Measurements from ENCODE around the gene RPL39L. TPM values are rescaled to one million over a fixed set of nuclear protein-coding genes. Genes with fewer than 3 reads are reported as not detected.
"Not testable (repeated sequence)": the region's sequence is repeated elsewhere in the genome, so short reads cannot be mapped to it uniquely, and the experiment has no call there.

Gene RPL39L
- polyA plus RNA-seq, 4 donors, result 14.6 to 21.3 (median 19.5) TPM

DNA sequence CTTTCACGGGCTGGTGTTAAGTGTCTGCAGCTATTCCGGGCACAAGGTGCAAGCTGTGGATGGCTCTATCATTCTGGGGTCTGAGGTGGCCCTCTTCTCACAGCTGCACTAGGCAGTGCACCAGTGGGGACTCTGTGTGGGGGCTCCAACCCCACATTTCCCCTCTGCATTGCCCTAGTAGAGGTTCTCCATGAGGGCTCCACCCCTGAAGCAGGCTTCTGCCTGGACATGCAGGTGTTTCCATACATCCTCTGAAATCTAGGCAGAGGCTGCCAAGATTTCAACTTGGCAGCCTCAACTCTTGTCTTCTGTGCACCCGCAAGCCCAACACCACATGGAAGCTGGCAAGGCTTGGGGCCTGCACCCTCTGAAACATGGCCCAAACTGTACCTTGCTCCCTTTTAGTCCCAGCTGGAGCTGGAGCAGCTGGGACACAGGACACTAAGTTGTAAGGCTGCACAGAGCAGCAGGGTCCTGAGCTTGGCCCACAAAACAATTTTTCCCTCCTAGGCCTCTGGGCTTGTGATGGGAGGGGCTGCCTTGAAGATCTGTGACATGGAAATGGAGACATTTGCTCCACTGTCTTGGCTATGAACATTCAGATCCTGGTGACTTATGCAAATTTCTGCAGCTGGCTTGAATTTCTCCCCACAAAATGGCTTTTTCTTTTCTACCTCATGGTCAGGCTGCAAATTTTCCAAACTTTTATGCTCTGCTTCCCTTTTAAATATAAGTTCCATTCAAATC is 6.0 kb upstream of the RPL39L start:
- no peak for DNase-seq (ENCODE audit: low read depth in 4 of 4, low spot score in 3 of 4)

DNA sequence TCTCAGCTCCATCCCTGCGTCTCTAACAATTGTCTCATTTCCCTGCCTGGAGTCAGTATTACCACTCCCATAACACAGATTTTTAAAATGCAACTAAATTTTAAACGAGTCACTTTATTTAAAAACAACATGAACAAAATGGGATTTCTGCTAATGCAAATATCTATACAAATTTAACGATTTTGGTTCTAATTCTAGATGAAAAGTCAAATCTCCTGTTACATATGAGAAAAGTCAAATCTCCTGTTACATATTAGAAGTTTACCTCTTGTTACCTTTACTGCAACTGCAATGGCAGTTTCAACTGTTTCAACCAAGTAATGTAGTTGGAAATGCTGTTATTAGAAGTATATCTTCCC is 578 bp upstream of the RPL39L start:
- DNase-seq (ENCODE audit: low read depth in 4 of 4, low spot score in 3 of 4), result no peak

DNA sequence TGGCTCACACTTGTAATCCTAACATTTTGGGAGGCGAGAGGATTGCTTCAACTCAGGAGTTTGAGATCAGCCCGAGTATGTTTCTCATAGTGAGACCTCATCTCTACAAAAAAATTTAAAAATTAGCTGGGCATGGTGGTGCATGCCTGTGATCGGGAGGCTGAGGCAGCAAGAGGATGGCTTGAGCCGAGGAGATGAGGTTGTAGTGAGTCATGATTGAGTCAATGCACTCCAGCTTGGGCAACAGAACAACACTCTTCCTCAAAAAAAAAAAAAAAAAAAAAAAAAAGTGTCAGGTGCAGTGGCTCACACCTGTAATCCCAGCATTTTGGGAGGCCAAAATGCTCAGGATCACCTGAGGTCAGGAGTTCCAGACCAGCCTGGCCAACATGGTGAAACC is 2.4 kb downstream of the RPL39L start:
- no peak for DNase-seq (ENCODE audit: low read depth in 4 of 4, low spot score in 3 of 4)

DNA sequence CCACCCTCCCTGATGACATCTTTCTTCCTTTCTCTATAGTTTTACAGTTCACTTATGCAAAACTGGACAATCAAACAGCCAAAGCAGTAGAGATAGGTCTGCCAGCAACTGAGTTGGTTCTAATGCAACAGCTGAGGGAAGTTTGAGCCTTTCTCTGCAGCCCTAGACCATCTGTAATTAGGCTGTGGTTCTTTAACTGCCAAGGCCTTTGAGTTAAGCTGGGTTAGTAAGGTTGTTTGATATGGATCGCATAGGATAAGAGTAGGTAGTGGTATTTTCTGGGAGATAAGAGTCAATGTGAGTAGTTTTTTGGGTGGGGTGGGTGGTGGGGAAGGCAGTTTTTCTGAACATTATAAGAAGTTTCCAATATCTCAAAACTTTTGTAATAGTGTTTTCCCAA is 3.0 kb downstream of the RPL39L start:
- no peak for DNase-seq (ENCODE audit: low read depth in 4 of 4, low spot score in 3 of 4)

DNA sequence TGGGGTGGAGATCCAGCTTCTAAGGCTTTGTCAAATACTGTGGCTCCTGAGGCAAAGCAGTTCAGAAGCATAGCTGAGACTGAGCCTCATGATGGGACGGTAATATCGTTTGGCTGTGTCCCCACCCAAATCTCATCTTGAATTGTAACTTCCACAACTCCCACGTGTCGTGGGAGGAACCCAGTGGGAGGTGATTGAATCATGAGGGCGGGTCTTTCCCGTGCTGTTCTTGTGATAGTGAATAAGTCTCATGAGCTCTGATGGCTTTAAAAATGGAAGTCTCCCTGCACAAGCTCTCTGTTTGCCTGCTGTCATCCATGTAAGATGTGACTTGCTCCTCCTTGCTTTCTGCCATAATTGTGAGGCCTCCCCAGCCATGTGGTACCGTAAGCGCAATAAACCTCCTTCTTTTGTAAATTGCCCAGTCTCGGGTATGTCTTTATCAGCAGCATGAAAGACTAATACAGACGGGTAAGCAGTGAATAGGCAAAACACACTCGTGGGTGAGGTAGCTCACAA is 4.1 kb downstream of the RPL39L start:
- not testable (repeated sequence) for DNase-seq (ENCODE audit: low read depth in 4 of 4, low spot score in 3 of 4)

DNA sequence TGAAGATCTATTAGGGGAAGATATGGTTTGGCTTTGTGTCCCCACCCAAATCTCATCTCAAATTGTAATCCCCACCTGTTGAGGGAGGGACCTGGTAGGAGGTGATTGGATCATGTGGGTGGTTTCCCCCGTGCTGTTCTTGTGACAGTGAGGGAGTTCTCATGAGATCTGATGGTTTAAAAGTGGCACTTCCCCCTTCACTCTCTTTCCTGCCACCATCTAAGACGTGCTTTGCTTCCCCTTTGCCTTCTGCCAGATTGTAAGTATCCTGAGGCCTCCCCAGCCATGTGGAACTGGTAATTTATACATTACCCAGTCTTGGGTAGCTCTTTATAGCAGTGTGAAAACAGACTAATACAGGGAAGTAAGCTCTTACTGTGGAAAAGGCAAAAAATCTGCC is 6.1 kb downstream of the RPL39L start:
- not testable (repeated sequence) for DNase-seq (ENCODE audit: low read depth in 4 of 4, low spot score in 3 of 4)

DNA sequence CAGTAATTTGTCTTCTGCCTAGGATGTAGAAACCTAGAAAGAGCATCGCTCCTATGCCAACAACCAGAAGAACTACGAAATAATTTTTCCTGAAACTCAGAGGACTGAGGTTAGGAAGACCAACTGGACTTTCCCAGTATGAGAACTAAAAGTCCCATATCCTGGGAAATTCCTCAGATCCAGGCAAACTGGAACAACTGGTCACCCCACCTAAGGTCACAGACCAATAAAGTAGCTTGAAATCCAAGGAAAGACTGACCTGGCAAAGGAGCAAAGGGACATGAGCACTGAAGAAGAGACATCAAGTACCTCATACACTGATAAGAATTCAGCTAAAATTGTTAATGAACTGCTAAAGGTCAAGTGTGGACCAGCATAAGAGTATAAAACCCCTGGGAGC is 6.6 kb downstream of the RPL39L start:
- DNase-seq (ENCODE audit: low read depth in 4 of 4, low spot score in 3 of 4), result no peak

DNA sequence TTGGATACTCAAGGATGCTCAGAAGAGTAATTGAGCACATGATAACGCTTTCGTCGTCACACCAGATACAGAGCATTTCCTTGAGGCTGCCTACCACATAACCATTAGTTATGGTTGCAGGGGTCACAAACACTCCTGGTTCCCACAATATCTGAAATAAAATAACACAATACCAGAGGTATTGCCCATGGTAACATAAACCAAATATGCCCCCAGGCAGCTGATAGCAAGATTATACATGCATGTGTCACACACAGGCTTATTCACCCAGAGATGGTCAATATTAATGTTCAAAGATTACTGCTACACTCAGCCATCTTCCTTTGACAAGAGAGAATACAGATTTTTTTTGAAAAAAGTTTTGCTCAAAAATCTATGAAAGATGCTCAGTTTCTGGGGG is 7.3 kb downstream of the RPL39L start:
- DNase-seq (ENCODE audit: low read depth in 4 of 4, low spot score in 3 of 4), result no peak

DNA sequence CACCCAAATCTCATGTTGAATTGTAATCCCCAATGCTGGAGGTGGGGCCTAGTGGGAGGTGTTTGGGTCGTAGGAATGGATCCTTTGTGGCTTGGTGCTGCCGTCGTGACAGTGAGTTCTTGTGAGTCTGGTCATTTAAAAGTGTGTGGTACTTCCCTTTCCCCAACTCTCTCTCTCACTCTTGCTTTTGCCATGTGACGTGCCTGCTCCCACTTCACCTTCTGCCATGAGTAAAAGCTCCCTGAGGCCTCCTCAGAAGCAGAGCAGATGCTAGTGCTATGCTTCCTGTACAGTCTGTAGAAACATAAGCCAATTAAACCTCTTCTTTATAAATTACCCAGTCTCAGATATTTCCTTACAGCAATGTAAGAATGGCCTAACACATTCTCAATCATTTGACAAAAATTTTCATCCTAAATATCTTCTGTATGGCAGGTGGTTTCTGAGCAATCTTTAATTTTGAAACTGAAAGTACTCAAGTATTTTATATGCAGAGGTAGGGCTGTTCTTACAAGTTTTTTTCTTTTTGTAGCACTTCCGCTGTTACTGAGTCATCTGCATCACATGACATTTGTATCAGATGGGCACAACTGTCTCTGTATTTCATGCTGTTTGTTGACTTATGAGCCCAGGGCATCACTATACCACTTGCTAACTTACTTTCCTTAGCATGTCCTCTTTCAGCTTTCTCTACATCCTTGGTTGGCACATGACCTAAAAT is 8.8 kb downstream of the RPL39L start:
- DNase-seq (ENCODE audit: low read depth in 4 of 4, low spot score in 3 of 4), result no peak

DNA sequence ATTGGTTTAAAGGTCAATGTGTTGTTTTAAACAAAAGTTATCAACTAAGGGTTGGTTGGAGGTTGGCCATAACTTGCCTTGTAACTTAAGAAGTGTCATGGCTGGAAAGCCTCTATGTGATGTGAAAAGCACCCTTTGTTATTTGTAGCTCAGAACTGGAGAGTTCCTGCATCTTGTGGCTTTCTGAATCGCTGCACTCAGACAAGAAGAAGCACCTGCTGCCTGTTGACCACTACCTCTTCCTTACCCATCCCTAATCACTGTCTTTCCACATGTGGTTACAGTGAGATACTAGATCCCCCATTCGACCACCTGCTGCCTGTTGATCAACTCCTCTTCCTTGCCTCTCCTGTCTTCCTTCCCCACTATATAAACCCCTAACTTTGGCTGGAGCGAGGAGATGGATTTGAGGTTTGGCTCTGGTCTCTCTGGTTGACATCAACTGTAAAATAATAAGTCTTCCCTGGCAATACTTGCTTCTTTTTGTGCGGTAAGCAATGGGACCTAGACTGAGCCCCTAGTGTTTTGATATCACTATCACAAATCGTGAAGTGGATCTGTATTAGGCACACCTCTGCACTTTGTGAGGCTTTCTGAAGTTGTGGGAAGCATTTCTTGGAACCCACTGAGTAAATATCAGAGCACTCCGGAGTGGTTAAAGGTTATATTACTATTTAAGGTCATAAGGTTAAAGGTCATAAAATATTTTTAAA is 13.8 kb downstream of the RPL39L start:
- DNase-seq (ENCODE audit: low read depth in 4 of 4, low spot score in 3 of 4), result no peak

DNA sequence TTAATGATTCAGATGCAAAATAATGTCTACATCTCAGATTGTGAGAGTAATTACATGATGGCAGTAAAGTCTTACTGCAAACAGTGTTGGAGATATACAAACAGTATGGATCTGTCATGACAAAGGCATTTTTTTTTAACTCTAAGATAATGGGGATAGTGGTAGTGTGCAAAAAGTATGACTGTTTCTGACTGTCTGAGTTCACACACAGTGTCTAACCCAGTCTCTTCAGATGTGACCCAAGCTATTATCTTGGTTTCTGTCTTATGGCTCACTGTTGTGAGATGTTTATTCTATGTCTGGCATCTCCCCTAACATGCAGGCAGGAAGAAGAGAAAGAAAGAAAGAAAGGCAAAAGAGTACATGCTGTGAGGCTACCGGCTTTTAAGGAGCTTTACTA is 17.0 kb downstream of the RPL39L start:
- DNase-seq (ENCODE audit: low read depth in 4 of 4, low spot score in 3 of 4), result no peak

DNA sequence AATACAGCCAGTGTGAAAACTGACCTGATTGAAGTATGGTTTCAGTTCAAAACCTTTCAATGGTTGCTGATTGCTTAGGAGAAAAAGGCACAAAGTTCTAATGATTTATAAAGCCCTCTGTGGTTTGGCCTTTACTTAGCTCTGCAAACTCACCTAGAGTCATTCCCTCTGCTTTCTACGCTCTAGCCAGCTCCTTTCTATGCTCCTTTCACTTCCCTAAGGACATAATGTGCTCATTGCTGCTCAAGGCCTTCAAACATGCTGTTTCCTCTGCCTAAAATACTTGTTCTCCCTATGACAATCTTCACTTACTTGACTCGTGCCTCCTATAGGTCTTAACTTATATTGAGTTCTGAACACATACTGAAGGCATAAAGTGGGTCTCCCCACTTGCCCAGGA is 19.0 kb downstream of the RPL39L start:
- DNase-seq (ENCODE audit: low read depth in 4 of 4, low spot score in 3 of 4), result no peak

DNA sequence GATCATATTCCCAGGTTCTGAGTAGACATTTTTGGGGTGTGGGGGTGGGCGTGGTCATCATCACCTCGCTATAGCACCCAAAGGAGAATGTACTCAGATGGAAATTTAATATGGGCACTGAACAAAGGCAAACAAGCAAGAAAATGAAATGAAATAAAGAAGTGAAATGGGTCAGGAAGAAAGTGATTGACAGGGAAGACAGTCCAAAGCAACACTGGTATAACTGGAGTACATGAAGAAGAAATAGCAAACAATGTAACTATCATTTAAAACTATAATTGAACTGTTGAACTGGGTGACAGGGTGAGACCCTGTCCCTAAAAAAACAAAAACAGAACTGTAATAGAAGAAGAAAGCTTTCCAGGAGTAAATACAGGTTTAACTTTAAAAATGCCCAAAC is 24.8 kb downstream of the RPL39L start:
- no peak for DNase-seq (ENCODE audit: low read depth in 4 of 4, low spot score in 3 of 4)

DNA sequence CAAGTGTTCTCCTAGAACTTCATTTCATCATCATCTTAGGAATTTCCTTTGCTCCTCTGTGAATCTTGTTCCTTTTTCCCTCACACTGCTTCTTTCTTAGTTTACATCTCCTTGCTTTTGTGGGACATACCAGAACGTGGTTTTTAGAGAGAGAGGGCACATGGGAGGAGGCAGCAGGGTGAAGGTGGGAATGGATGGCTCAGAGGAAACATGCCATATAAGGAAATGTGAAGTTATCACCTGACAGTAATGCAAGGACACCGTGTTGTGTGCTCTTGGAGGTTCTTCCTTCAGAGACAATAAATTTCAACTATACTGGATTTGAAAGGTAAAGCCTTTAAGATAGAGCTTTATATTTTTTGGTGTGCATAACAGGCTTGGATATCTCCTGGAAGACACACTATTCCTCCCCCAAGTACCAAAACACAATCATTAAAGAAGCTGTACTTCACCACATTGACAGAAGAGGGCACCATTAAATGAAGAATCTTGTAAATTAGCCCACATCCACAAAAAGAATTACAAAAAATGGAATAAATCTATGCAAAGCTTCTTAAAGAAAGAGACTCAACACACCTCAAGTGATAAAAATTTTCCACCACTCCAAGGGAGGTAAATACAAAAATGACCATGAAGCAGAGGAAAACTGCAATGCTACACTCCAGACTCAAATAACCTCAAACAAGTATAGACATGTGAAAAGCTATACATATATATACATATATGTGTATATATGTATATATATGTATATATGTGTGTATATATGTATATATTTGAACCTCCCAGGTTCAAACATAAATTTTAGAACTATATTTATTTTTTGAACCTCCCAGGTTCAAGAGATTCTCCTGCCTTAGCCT is 26.1 kb downstream of the RPL39L start:
- no peak for DNase-seq (ENCODE audit: low read depth in 4 of 4, low spot score in 3 of 4)

DNA sequence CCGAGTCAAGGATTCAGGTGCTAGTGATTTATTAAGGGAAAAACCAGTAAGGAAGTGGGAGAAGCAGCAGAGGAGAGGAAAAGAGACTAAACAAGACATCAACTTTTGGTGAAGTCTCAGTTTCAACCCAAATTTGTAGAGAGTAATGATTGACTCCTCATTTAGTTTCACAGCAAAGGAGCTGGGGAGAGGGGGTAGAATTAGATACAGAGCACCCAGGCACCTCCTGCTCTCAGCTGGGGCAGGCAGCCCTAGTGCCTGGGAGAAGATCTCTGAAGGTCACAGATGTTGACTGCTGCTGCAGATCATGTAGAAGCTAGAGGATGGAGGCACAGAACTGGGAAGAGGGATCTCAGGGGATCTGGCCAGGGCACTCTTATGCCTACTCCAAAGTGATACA is 29.1 kb downstream of the RPL39L start:
- DNase-seq (ENCODE audit: low read depth in 4 of 4, low spot score in 3 of 4), result no peak

DNA sequence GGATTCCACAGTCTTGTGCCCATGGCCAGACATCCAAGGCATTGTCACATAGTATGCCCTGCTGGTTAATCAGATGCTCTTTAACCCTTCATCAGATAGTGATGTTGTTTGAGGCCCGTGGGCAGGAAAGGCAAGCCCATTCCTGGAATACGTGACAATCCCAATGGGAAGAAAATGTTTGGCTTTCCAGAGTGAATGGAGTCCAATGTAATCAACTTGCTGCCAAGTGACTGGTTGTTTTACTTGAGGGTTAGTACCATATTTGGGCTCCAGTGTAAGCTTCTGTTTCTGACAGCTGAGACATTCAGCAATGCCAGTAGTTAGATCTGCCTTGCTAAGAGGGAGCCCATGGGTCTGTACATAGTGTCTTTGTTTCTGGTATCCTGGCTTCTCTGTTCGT is 31.3 kb downstream of the RPL39L start:
- DNase-seq (ENCODE audit: low read depth in 4 of 4, low spot score in 3 of 4), result no peak

DNA sequence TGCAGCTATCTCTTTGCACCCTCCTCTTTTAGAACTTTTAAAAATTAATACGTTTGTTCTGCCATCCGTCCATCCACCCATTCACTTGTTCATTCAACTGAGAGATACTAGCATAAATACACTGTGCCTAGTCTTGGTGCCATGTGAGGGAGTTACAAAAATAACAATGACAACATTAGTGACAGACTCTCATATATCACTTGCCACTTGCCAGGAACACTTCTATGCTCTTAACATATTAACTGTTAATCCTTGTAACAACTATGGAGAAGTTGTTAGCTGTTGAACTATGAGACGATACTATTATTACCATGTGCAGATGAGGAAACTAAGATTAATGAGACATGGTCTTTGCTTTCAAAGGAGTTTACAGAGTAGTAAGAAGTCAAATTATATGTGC is 33.6 kb downstream of the RPL39L start:
- DNase-seq (ENCODE audit: low read depth in 4 of 4, low spot score in 3 of 4), result no peak

DNA sequence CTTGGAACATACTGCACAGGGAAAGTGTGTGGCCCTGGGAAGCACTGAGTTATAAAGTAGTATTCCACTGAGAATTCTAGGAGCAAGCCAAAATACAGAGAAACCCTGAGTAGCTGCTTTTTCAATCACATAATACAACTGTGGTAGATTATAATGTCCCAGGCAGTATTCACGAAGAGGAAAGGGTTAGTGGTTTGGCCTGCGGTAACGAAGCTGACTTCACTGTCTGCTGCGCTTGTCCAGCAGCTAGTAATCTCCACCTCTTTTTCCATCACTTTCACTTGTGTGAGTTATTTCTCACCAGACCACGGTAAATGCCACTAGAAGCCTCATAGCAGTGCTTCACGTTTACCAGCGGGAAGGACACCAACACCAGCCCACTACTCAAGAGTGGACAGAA is 34.4 kb downstream of the RPL39L start:
- DNase-seq (ENCODE audit: low read depth in 4 of 4, low spot score in 3 of 4), result no peak

DNA sequence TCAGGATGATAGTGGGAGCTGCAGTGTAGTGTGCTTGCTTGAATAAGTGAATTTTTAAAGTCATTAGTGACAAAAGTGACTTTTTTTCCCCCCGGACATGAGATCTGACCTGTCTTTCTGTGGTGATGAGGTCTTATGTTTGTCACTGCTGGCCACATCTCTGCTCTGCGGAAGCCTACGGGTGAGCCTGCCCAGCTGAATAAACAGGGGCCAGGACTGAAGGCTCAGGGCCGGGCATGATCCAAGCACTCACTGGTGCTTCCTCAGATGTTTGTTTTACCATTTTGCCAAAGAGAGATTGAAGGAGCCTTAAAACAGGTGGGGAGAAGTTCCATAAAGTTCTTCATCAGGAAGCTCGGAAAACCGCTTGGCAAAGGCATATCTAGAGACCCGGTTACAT is 35.0 kb downstream of the RPL39L start:
- no peak for DNase-seq (ENCODE audit: low read depth in 4 of 4, low spot score in 3 of 4)

DNA sequence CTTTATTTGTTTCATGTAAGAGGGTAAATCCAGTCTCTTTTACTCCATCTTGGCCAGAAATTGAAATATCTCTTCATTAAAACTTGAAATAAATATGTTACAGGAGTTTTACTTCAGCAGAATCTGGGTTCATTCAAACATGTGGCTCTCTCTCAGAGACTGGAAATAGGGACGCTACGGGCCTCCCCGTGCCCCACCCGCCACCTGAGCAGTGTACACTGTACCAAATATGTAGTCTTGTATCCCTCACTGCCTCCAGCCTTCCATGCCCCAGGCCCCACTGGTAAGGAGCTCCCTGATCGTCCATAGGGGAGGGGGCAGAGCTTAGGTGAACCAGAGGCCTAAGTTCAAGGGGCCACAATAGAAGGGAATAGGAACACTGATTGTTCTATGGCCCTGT is 36.0 kb downstream of the RPL39L start:
- DNase-seq (ENCODE audit: low read depth in 4 of 4, low spot score in 3 of 4), result no peak
